CD1c-positive myeloid dendritic cell (primary cell): ENCODE data around the gene RAB1B.

Experiments used
- DNase-seq: peaks from one replicate; pipeline ENCODE4 v3.0.0-alpha.2; 2016; ENCODE audit errors: extremely low spot score

The RAB1B gene

DNA sequence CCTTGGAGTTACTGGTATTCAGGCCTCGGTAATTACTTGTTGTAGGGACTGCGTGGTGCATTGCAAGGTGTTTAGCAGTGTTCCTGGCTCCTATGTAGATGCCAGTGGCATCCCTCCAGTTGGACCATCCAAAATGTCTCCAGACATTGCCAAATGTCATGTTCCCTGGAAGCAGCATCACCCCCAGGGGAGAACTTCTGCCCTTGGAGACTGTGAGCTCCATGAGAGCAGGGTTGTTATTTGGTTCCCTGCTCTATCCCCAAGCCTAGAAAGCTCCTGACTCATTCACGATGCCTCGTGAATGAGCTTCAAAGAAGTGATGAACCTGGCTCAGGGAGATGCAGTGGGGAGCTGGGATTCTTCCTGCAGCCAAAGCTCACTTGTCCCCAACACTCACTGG is 53.2 kb downstream of the RAB1B start:
- no peak for DNase-seq

GRCh38 chr11:66322732-66323427 is 54.4 kb downstream of the RAB1B start:
- DNase-seq = no peak

DNA sequence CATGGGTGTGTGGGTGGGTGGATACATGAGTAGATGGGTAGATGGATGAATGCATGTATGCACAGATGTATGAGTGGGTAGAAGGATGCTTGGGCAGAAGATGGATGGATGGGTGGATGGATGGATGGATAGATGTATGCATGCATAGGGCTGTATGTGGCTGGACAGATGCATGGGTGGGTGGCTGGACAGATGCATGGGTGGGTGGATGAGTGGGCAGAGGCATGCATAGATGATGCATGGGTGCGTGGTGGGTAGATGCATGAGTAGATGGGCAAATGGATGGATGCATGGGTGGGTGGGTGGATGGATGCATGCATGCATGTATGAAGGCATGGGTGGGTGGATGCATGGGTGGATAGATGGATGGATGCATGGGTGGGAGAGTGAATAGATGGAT is 55.2 kb downstream of the RAB1B start:
- DNase-seq = no peak

DNA sequence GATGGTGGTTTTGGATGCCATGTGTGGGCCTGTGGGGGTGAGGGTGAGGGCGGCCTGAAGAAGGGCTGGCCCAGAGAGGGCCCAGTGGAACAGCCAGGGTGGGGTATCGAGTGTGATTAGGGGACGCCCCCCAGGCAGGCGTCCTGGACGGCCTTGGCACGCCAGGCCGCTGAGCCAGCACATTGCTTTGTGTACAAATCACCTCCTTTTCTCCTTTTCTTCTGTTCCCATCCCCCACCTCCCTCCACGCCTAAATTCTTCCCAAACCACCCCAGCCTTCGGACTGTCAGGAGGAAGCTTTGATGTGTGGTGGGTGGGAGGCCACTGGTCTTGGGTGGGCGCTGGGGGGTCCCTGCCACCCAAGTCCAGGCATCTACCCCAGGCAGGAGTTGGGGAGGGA is 56.2 kb downstream of the RAB1B start:
- DNase-seq = no peak

DNA sequence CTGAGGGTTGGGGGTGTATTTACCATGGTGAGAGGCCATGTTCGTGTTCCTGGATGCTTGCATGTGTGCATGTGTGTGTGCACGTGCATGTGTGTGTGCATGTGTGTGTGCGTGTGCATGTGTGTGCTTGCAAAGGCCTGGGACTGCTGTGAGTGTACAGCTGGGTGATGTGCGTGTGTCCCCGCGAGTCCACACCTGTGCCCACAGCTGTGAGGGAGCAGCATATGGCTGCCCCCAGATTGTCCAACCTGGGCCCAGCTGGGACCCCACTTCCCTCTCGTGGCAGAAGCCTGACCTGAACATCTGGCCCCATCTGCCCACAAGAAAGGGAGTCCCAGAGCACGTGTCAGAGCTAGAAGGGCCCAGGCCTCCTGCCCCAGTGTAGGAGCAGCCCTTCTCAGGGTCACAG is 56.8 kb downstream of the RAB1B start:
- no peak for DNase-seq

DNA sequence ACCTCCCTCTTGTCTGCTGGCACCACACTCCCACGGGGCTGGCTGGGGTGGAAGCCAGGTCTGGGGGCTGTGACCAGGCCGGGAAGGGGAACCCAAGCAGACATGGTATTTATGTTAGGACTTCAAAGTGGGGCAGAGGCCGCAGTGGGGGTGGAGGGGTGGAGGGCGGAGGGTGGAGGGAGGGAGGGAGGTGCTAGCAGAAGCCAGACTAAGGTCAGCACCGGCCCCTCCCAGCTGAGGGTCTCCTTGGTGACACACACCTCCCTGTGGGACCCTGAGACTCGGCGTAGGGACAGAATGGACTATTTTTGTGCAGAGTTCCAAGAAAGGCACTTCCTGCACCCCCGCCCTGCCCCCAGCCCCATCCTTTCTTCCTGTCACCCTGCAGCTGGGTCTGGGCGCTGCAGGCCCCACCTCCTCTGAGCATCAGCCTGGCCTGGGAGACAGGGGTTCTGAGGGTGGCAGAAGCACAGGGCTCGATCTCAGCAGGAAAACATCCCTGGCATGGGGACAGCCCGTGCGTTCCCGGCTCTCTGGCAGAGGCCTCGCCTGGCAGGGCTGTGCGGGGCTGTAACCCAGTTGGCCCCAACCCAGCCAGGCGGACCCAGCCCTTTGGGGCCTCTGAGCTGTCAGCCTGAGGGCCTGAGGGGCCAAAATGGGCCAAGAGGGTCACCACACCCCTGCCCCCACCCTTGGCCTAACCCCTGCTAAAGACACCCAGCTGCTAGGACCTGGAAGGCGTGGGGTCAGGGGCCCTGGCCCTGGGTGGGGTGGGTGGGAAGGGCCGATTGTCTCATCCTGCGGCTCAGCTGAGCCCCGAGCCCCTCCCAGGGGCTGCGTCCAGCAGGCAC is 58.0 kb downstream of the RAB1B start:
- no peak for DNase-seq
